Ishikawa (cell line): ENCODE results near the gene RFX4.

Experiments used
- CEBPB ChIP-seq: IDR thresholded peaks from 2 replicates; pipeline ENCODE4 v1.6.1; 2012
- CREB1 ChIP-seq: IDR thresholded peaks from 2 replicates; pipeline ENCODE4 v1.6.1; 2012; ENCODE audit warnings: low read depth
- EGR1 ChIP-seq: IDR thresholded peaks from 2 replicates; pipeline ENCODE4 v1.6.1; 2012
- EP300 ChIP-seq: IDR thresholded peaks from 2 replicates; pipeline ENCODE4 v1.6.1; 2012; ENCODE audit warnings: borderline replicate concordance
- FOXM1 ChIP-seq: IDR thresholded peaks from 2 replicates; pipeline ENCODE4 v1.6.1; 2012; ENCODE audit warnings: low read depth, borderline replicate concordance
- NFIC ChIP-seq: IDR thresholded peaks from 2 replicates; pipeline ENCODE4 v1.6.1; 2012
- RAD21 ChIP-seq: IDR thresholded peaks from 2 replicates; pipeline ENCODE4 v1.6.1; 2012; ENCODE audit warnings: low read depth
- TAF1 ChIP-seq: IDR thresholded peaks from 2 replicates; pipeline ENCODE4 v1.6.1; 2012; ENCODE audit warnings: low read depth, mild to moderate bottlenecking
- TCF12 ChIP-seq: IDR thresholded peaks from 2 replicates; pipeline ENCODE4 v1.6.1; 2012; ENCODE audit warnings: low read depth
- TEAD4 ChIP-seq: IDR thresholded peaks from 2 replicates; pipeline ENCODE4 v1.6.1; 2012
- YY1 ChIP-seq: IDR thresholded peaks from 2 replicates; pipeline ENCODE4 v1.6.1; 2012; ENCODE audit warnings: low read depth
- ZBTB7A ChIP-seq: IDR thresholded peaks from 2 replicates; pipeline ENCODE4 v1.6.1; 2012; ENCODE audit warnings: low read depth
- TF ChIP-seq, protein P1 (sequence below): IDR thresholded peaks from 2 replicates; pipeline ENCODE4 v1.6.1; 2012
- TF ChIP-seq, protein P2 (sequence below): IDR thresholded peaks from 2 replicates; pipeline ENCODE4 v1.6.1; 2012; ENCODE audit warnings: low read depth, mild to moderate bottlenecking
- TF ChIP-seq, protein P3 (sequence below): IDR thresholded peaks from 2 replicates; pipeline ENCODE4 v1.6.1; 2012

Gene RFX4

DNA sequence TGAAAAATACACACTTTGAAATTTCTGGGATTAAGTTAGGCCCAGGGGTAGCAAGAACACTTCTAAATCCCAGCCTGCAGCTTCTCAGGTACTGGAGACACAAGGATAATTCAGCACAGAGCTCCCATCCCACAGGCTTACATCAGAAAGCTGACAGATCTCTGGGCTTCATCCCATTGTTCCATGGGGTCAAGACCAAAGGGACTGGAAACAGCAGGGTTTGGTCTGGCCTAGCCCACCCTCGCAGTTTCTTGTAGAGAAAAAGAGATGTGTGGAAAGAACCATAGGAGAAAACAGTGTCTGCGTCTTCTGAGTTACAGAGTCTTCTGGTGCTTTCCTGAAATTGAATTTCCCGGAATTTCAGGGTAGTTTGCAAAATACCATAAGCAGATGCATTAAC is 132.1 kb downstream of the RFX4 start:
- TF ChIP-seq YY1 = no peak
- TF ChIP-seq, protein P1, sequence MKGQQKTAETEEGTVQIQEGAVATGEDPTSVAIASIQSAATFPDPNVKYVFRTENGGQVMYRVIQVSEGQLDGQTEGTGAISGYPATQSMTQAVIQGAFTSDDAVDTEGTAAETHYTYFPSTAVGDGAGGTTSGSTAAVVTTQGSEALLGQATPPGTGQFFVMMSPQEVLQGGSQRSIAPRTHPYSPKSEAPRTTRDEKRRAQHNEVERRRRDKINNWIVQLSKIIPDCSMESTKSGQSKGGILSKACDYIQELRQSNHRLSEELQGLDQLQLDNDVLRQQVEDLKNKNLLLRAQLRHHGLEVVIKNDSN = no peak
- no peak for TF ChIP-seq RAD21
- no peak for TF ChIP-seq TCF12
- TF ChIP-seq FOXM1 = no peak
- no peak for TF ChIP-seq CREB1
- TF ChIP-seq, protein P2, sequence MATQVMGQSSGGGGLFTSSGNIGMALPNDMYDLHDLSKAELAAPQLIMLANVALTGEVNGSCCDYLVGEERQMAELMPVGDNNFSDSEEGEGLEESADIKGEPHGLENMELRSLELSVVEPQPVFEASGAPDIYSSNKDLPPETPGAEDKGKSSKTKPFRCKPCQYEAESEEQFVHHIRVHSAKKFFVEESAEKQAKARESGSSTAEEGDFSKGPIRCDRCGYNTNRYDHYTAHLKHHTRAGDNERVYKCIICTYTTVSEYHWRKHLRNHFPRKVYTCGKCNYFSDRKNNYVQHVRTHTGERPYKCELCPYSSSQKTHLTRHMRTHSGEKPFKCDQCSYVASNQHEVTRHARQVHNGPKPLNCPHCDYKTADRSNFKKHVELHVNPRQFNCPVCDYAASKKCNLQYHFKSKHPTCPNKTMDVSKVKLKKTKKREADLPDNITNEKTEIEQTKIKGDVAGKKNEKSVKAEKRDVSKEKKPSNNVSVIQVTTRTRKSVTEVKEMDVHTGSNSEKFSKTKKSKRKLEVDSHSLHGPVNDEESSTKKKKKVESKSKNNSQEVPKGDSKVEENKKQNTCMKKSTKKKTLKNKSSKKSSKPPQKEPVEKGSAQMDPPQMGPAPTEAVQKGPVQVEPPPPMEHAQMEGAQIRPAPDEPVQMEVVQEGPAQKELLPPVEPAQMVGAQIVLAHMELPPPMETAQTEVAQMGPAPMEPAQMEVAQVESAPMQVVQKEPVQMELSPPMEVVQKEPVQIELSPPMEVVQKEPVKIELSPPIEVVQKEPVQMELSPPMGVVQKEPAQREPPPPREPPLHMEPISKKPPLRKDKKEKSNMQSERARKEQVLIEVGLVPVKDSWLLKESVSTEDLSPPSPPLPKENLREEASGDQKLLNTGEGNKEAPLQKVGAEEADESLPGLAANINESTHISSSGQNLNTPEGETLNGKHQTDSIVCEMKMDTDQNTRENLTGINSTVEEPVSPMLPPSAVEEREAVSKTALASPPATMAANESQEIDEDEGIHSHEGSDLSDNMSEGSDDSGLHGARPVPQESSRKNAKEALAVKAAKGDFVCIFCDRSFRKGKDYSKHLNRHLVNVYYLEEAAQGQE = no peak
- TF ChIP-seq ZBTB7A = no peak
- no peak for TF ChIP-seq CEBPB
- TF ChIP-seq TAF1 = no peak

DNA sequence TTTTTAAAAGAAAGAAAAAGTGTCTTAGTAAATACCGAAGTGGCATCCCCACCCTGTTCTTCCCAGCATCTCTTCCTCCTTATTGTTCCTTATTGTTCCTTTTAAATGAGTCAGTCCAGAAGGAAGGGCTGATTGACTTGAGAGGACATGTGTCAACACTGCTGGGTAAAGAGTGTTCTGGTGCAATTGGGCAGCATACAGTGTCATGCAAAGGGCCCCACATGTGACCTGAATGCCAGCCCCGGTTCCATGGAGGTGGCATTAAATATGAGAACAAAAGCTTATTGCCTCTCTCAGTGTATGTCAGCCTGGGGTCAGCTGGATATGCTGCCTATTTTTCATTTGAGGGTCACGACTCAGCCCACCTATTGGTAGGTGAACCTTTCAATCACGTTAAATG is 132.8 kb downstream of the RFX4 start:
- no peak for TF ChIP-seq YY1
- TF ChIP-seq CREB1 = no peak
- TF ChIP-seq NFIC = no peak

DNA sequence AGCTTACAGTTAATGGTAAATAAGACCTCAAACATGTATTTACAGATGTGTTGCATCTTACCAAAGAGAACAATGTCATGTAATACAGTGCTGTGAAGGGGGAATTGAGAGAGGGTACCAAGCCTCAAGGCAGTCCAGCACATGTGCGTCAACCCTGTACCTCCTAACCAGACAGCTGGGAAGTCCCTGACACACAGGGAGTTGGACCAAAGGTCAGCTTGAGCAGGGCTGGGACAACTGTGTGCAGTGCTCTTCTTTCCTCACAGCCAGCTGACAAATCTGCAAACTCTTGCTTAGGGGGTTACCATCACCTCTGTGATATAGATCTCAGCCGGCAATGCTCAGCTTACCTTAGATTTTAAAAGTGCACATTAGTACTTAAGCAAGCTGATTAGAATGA is 134.9 kb downstream of the RFX4 start:
- TF ChIP-seq CEBPB (no peak), YY1 (no peak), TAF1 (no peak), TCF12 (no peak), EP300 (no peak), CREB1 (no peak), TEAD4 (no peak), FOXM1 (no peak)
- TF ChIP-seq, protein P1 = no peak
- TF ChIP-seq, protein P3, sequence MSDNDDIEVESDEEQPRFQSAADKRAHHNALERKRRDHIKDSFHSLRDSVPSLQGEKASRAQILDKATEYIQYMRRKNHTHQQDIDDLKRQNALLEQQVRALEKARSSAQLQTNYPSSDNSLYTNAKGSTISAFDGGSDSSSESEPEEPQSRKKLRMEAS = no peak

DNA sequence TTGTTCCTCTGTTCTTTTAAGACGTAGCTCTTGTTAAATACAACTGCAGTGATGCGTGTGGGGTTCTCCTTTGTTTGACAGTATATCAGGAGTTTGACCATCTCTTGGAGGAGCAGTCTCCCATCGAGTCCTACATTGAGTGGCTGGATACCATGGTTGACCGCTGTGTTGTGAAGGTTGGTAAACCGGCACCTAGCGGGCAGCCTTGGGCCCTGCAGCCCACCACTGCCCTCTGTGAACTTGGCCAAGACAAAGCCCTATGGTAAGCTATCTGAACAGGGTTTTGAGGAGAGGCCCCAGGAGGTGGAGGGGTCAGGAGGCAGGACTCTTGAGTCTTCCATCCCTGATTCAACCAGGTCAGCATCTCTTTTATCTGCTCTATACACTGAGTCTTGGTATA is 137.1 kb downstream of the RFX4 start:
- TF ChIP-seq FOXM1 (no peak), ZBTB7A (no peak), EP300 (no peak), NFIC (no peak), EGR1 (no peak), RAD21 (no peak), CREB1 (no peak), TEAD4 (no peak), YY1 (no peak), TAF1 (no peak), CEBPB (no peak), TCF12 (no peak)
- TF ChIP-seq, protein P3 = no peak
- TF ChIP-seq, protein P2 = no peak
- TF ChIP-seq, protein P1 = no peak

DNA sequence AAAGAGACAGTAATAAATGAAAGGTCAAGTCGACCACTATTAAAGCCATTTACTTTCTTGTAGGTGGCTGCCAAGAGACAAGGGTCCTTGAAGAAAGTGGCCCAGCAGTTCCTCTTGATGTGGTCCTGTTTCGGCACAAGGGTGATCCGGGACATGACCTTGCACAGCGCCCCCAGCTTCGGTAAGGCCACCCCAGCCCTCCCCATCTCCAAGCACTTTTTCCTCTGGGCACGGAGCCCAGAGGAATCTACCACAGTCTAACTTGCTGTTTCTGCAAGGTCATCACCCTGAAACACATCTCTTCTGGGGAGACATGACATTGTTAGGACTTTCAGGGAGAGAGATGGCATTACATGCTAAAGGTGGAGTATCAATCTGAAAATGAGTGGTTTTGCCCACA is 137.9 kb downstream of the RFX4 start:
- TF ChIP-seq TCF12 = no peak
- TF ChIP-seq CREB1 = no peak
- TF ChIP-seq NFIC = no peak
- no peak for TF ChIP-seq TAF1
- no peak for TF ChIP-seq ZBTB7A
- no peak for TF ChIP-seq YY1

DNA sequence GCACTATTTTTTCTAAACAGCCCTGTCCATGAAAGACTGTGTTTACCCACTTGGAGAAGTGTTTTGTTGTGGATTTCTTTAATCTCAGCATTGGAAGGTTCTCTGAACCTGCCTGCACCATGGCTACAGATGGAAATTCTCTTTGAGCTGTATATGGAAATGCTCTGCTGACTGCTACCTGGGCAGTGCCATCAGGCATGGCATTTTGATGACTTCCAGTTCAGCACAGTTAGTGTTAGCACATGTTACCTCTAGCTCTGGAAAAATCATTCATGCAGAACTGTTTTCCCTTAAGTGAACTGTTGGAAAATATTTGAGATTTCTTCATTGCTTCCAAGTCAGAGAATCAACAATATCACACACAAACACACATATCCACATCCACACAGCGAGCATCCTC is 139.1 kb downstream of the RFX4 start:
- TF ChIP-seq, protein P2 = no peak
- TF ChIP-seq TAF1 (no peak), CREB1 (no peak), RAD21 (no peak), FOXM1 (no peak), YY1 (no peak), TEAD4 (no peak), TCF12 (no peak), CEBPB (no peak), EP300 (no peak)
- TF ChIP-seq, protein P1 = no peak
- TF ChIP-seq, protein P3 = no peak
